K562 (cell line): ENCODE data around the gene GABRR2. TPM values are rescaled to one million over a fixed set of nuclear protein-coding genes. Genes with fewer than 3 reads are reported as not detected.

Experiments
- ATAC-seq: fragments of 200-7000 bp; cut with Tn5 transposase; 3 replicates; pipeline ENCODE4 v1.9.1; 2020; ENCODE audit warnings: moderate library complexity
- BruUV-seq: library from RNA; stranded (reverse); fragments of 400-500 nt; replicated peaks from 2 replicates; lab custom pipeline; 2021; lab: Mats Ljungman, UMichigan
- CTCF ChIA-PET: fragments of 300-600 bp; formaldehyde crosslinking; extraction: SDS; loops from one replicate; lab custom pipeline; 2021; ENCODE audit warnings: low intra/inter-chr PET ratio; lab: Yijun Ruan, JAX
- POLR2A ChIA-PET: fragments of 300-600, 350-650 bp; sonication (Branson Sonifier 250); formaldehyde crosslinking; extraction: SDS; loops from one replicate; lab custom pipeline; 2021; ENCODE audit warnings: antibody characterized with exemption, inconsistent platforms; lab: Yijun Ruan, JAX
- DNase-seq, 4 experiments: peaks; one replicate each; pipeline versions ENCODE4 v3.0.0 to v3.0.0-alpha.2; 2011 to 2018; ENCODE audit warnings: low spot score in 3 of 4, mixed read lengths in 3 of 4; ENCODE audit errors: extremely low read depth in 1 of 4
- FAIRE-seq: peaks from 2 replicates; lab custom pipeline; 2011; peaks lifted over from hg19 to GRCh38; lab: Jason Lieb, UNC
- H2AFZ ChIP-seq: 2 replicates; pipeline ENCODE4 v1.6.0; 2011; ENCODE audit warnings: low read depth, low read length, control low read depth, inconsistent platforms
- H3K27ac ChIP-seq: fragments of 200-600 bp; 3 replicates; pipeline ENCODE4 v1.8.0; 2011; ENCODE audit warnings: low read depth, mild to moderate bottlenecking, control low read depth, inconsistent platforms, low read length, moderate library complexity, mixed read lengths; ENCODE audit errors: extremely low read depth
- H3K27me3 ChIP-seq, 2 experiments: fragments of 300-600 bp in 1 of 2; 2 replicates in 1 of 2; 3 replicates in 1 of 2; pipeline versions ENCODE4 v1.6.0 to v1.8.0; 2011; ENCODE audit warnings: inconsistent platforms in 2 of 2, low read length in 2 of 2, mild to moderate bottlenecking in 1 of 2, mixed read lengths in 1 of 2, moderate library complexity in 1 of 2; ENCODE audit not compliant: control insufficient read depth in 2 of 2, insufficient read depth in 2 of 2
- H3K36me3 ChIP-seq: fragments of 300-600 bp; 3 replicates; pipeline ENCODE4 v1.8.0; 2011; ENCODE audit warnings: mild to moderate bottlenecking, low read length, inconsistent platforms; ENCODE audit not compliant: control insufficient read depth, insufficient read depth
- H3K4me1 ChIP-seq, 2 experiments: fragments of 200-600 bp in 1 of 2; replicated peaks in 1 of 2; 2 replicates in 1 of 2; 3 replicates in 1 of 2; pipeline versions ENCODE4 v1.5.1 to v1.8.0; 2011; ENCODE audit warnings: inconsistent platforms in 2 of 2, low read length in 2 of 2, mild to moderate bottlenecking in 1 of 2, mixed read lengths in 1 of 2, moderate library complexity in 1 of 2; ENCODE audit not compliant: control insufficient read depth in 2 of 2, insufficient read depth in 2 of 2
- H3K4me2 ChIP-seq: 2 replicates; pipeline ENCODE4 v1.6.1; 2011; ENCODE audit warnings: low read length, control low read depth, inconsistent platforms, mixed read lengths; ENCODE audit not compliant: insufficient read depth
- H3K4me3 ChIP-seq: fragments of 200-600 bp; sonication (generic), shearing (Covaris generic); 2 replicates; pipeline ENCODE4 v1.5.1; 2016; ENCODE audit warnings: control low read depth, inconsistent platforms
- H3K79me2 ChIP-seq: fragments of 200-600 bp; 3 replicates; pipeline ENCODE4 v1.8.0; 2011; ENCODE audit warnings: low read length, inconsistent platforms; ENCODE audit not compliant: control insufficient read depth, insufficient read depth
- H3K9ac ChIP-seq, 2 experiments: 2 replicates each; pipeline versions ENCODE4 v1.6.0 to v1.6.1; 2011; ENCODE audit warnings: low read depth in 2 of 2, low read length in 2 of 2, control low read depth in 1 of 2, inconsistent platforms in 1 of 2, mild to moderate bottlenecking in 1 of 2, mixed read lengths in 1 of 2; ENCODE audit not compliant: insufficient read depth in 1 of 2
- H3K9me1 ChIP-seq: one replicate; pipeline ENCODE4 v1.6.0; 2011; ENCODE audit warnings: inconsistent platforms, mild to moderate bottlenecking, low read length, moderate library complexity; ENCODE audit not compliant: control insufficient read depth, insufficient read depth
- H3K9me3 ChIP-seq: replicated peaks from 2 replicates; pipeline ENCODE4 v1.5.1; 2011; ENCODE audit warnings: low read depth, low read length, inconsistent platforms; ENCODE audit not compliant: control insufficient read depth, insufficient read depth
- H4K20me1 ChIP-seq: replicated peaks from 2 replicates; pipeline ENCODE4 v1.6.1; 2011; ENCODE audit warnings: low read length, inconsistent platforms, mixed read lengths; ENCODE audit not compliant: control insufficient read depth, insufficient read depth
- CEBPG ChIP-seq, 3 experiments: fragments of 200-800 bp in 1 of 3; sonication (Bioruptor generic) in 1 of 3; sonication (generic) in 1 of 3; formaldehyde crosslinking in 1 of 3; IDR thresholded peaks in 2 of 3; conservative IDR thresholded peaks in 1 of 3; 2 replicates each; pipeline versions ENCODE4 v1.6.1 to v1.8.0; 2016 to 2022; ENCODE audit warnings: missing compliant biosample characterization in 2 of 3, missing genetic modification characterization in 2 of 3, mild to moderate bottlenecking in 1 of 3, missing genetic modification reagents in 1 of 3
- IRF2 ChIP-seq: sonication (generic); formaldehyde crosslinking; IDR thresholded peaks from 2 replicates; pipeline ENCODE4 v1.8.1; 2022; ENCODE audit warnings: mild to moderate bottlenecking, missing genetic modification reagents
- MTF1 ChIP-seq: fragments of 250-450 bp; sonication (Bioruptor Pico); IDR thresholded peaks from 2 replicates; pipeline ENCODE4 v1.9.0; 2021; ENCODE audit warnings: moderate library complexity, mild to moderate bottlenecking, inconsistent platforms, borderline replicate concordance
- PRPF4 ChIP-seq: fragments of 200-400 bp; formaldehyde crosslinking; IDR thresholded peaks from one replicate; pipeline ENCODE4 v1.6.1; 2017; ENCODE audit warnings: low read length, low read depth, mild to moderate bottlenecking; ENCODE audit not compliant: insufficient read depth, poor library complexity, severe bottlenecking
- STAT5A ChIP-seq: IDR thresholded peaks from 2 replicates; pipeline ENCODE4 v1.6.1; 2012; ENCODE audit warnings: low read length, inconsistent platforms, borderline replicate concordance
- TCF7L2 ChIP-seq: fragments of 150-350 bp; IDR thresholded peaks from 2 replicates; pipeline ENCODE4 v1.6.1; 2016; ENCODE audit warnings: low read depth, mild to moderate bottlenecking, low read length, moderate library complexity
- TEAD4 ChIP-seq, 2 experiments: sonication (generic) in 1 of 2; formaldehyde crosslinking in 1 of 2; IDR thresholded peaks; 2 replicates each; pipeline versions ENCODE4 v1.6.1 to v1.8.0; 2012 to 2022; ENCODE audit warnings: borderline replicate concordance in 1 of 2, inconsistent platforms in 1 of 2, low read length in 1 of 2, mild to moderate bottlenecking in 1 of 2, missing genetic modification reagents in 1 of 2
- THRAP3 ChIP-seq: fragments of 450-650 bp; IDR thresholded peaks from 2 replicates; pipeline ENCODE4 v1.6.1; 2016; ENCODE audit warnings: mild to moderate bottlenecking, inconsistent platforms, borderline replicate concordance
- WGBS: fragments of 100-300 bp; shearing (Covaris generic); methylation state at CpG from one replicate; pipeline ENCODE4 v1.1.6; 2016; ENCODE audit warnings: low coverage, mixed read lengths; ENCODE audit not compliant: insufficient coverage; ENCODE audit errors: missing lambda C conversion rate; 5-methylcytosine and 5-hydroxymethylcytosine counted together
- in situ Hi-C: fragments of 300-500 bp; cut with MboI; formaldehyde crosslinking; loops from 4 replicates; pipeline ENCODE4 v1.15.0; 2018; ENCODE audit warnings: inconsistent platforms, mixed read lengths
- intact Hi-C: fragments of 100-400 bp; cut with micrococcal nuclease; formaldehyde crosslinking; loops from 2 replicates; pipeline ENCODE4 v1.14.2; 2022
- polyA plus RNA-seq, 8 experiments: library from polyadenylated mRNA; depleted of rRNA in 4 of 8; stranded (reverse) in 5 of 8; unstranded in 3 of 8; fragments of >200 nt; fragmentation: Nextera tagmentation in 2 of 8; fragmentation: Illumina TruSeq in 1 of 8; extraction: Ambion mirVana in 2 of 8; extraction: Trizol in 1 of 8; gene quantifications; 2 replicates each; pipeline versions ENCODE4 v1.2.1 to v1.2.3, GENCODE V29; 2011 to 2014; ENCODE audit warnings: inconsistent platforms in 1 of 8, missing spikeins in 1 of 8
- total RNA-seq, 7 experiments: library from RNA; depleted of rRNA in 6 of 7; stranded (reverse); fragments of >200 nt in 6 of 7; fragmentation: Illumina TruSeq in 2 of 7; extraction: Trizol in 2 of 7; gene quantifications; 2 replicates each; pipeline versions ENCODE4 v1.2.1 to v1.2.3, GENCODE V29; 2011 to 2021; ENCODE audit warnings: low replicate concordance in 1 of 7

GABRR2 gene
- total and polyA plus RNA-seq, 9 of the 15 experiments (the other 6 are each of a cell fraction or from before 2014, with no cell fraction given): 0.09 to 0.13 (median 0.10) TPM; not detected in 6

DNA sequence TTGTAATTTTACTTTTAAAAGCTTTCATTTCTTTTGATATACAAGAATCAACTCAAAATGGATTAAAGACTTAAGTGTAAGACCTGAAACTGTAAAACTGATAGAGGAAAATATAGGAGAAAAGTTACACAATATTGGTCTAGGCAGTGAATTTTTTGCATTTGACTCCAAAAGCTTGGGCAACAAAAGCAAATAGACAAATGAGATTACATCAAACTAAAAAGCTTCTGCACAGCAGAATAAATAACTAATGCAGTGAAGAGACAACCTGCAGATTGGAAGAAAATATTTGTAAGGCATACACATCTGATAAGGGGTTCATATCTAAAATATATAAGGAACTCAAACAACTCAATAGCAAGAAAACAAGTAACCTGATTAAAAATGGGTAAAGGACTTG lies 100.9 kb downstream of the GABRR2 start (continued):
- TF ChIP-seq CEBPG (CRISPR knock-in tag; IDR thresholded peaks at IDR 0.05) (no peak), CEBPG (tag; conservative IDR thresholded peaks at IDR 0.05 in 1 of 2, IDR thresholded peaks at IDR 0.05 in 1 of 2) (no peak)

DNA sequence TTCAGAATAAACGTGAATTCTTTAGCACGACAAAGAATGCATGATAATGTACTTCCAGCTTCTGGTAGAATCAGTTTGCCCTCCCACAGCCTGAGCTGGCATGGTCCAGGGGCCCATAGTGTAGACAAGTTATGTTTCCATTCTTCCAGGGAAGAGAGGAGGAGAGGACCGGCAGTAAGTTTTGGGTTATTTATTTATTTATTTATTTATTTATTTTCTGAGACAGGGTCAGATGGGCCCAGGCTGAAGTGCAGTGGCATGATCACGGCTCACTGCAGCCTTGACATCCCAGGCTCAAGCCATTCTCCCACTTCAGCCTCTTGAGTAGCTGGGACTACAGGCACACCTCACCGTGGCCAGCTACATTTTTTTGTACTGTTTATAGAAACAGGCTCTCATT lies 102.6 kb downstream of the GABRR2 start:
- H3K36me3 ChIP-seq: no peaks in the 10 kb centered on the region
- no peak overlapping the region for H3K4me3 ChIP-seq
- 0% methylated on average over 5 of the region's 5 CpGs for WGBS
- TF ChIP-seq PRPF4 (no peak), TCF7L2 (no peak), THRAP3 (no peak), TEAD4 (IDR thresholded peaks at IDR 0.05; ENCODE audit: low read length) (no peak), TEAD4 (CRISPR knock-in tag; IDR thresholded peaks at IDR 0.05; ENCODE audit: borderline replicate concordance) (no peak), STAT5A (no peak), IRF2 (CRISPR knock-in tag) (no peak), MTF1 (CRISPR knock-in tag) (no peak)
- FAIRE-seq (no peak), DNase-seq (no peak), ATAC-seq (no peak)
- no peaks in the 10 kb centered on the region; a peak in 1 of 5 replicates for H3K4me1 ChIP-seq
- H3K79me2 ChIP-seq: no peaks in the 10 kb centered on the region
- H3K4me2 ChIP-seq: no peak overlapping the region
- BruUV-seq: no TSS peak
- H3K27ac ChIP-seq: no peak overlapping the region
- H3K9ac ChIP-seq: no peak overlapping the region
- H2AFZ ChIP-seq: no peak overlapping the region
- in situ Hi-C loops: no loop called here
- H3K27me3 ChIP-seq: peaks cover 2 to 13% of the 10 kb centered on the region in 2 experiments; a peak in 3 of 5 replicates
- H4K20me1 ChIP-seq: no peaks in the 10 kb centered on the region
- H3K9me1 ChIP-seq: no peaks in the 10 kb centered on the region
- POLR2A ChIA-PET: no interaction called here
- CTCF ChIA-PET: no interaction called here
- intact Hi-C loops: no loop called here
- no peaks in the 10 kb centered on the region for H3K9me3 ChIP-seq
